KBM-7 (cell line): ENCODE measurements around the gene MRPL21.

ENCODE experiments used
- DNase-seq: peaks from one replicate; pipeline ENCODE4 v3.0.0-alpha.2; 2015
- in situ Hi-C: fragments of 300-500 bp; cut with MboI; formaldehyde crosslinking; loops from 2 replicates; pipeline ENCODE4 v1.14.3; 2020; ENCODE audit warnings: low sequenced_read_pairs, low pct_unique_long_range_greater_than_20kb, mixed read lengths

The MRPL21 gene

GRCh38 chr11:68845351-68846002, 58.2 kb downstream of the MRPL21 start:
- in situ Hi-C loops = no loop called here
- DNase-seq = no peak

- no peak for DNase-seq
- in situ Hi-C loops = no loop called here
Observed at GRCh38 chr11:68844801-68845200, 58.8 kb downstream of the MRPL21 start.

- DNase-seq = no peak
- in situ Hi-C loops = no loop called here
Observed at GRCh38 chr11:68844376-68844775, 59.3 kb downstream of the MRPL21 start.

- peak; percentile 87 for DNase-seq
- in situ Hi-C loops = no loop called here
Observed at GRCh38 chr11:68843703-68844312, 59.8 kb downstream of the MRPL21 start.

GRCh38 chr11:68843052-68843561, 60.5 kb downstream of the MRPL21 start:
- in situ Hi-C loops = no loop called here
- peak; percentile 64 for DNase-seq

- DNase-seq = no peak
- in situ Hi-C loops = no loop called here
Observed at GRCh38 chr11:68842427-68843051, 61.1 kb downstream of the MRPL21 start.

GRCh38 chr11:68841718-68842426, 61.8 kb downstream of the MRPL21 start, which contains the start of gene CPT1A:
Gene CPT1A, minus strand, starts transcription at chr11:68841916. Its CDS starts 26,442 bp downstream, at chr11:68815474.
- peak; percentile 54 for DNase-seq
- in situ Hi-C loops = no loop called here
